ENCODE measurements around the gene CFAP251. TPM values are rescaled to one million over a fixed set of nuclear protein-coding genes. Genes with fewer than 3 reads are reported as not detected.
A peak's percentile ranks its signal among the peaks of the same experiment; 100 is the strongest.

The CFAP251 gene
- total and polyA plus RNA-seq, 10 of the 15 experiments (the other 5 are each of a cell fraction or from before 2014, with no cell fraction given), result 0.10 to 0.97 (median 0.64) TPM

DNA sequence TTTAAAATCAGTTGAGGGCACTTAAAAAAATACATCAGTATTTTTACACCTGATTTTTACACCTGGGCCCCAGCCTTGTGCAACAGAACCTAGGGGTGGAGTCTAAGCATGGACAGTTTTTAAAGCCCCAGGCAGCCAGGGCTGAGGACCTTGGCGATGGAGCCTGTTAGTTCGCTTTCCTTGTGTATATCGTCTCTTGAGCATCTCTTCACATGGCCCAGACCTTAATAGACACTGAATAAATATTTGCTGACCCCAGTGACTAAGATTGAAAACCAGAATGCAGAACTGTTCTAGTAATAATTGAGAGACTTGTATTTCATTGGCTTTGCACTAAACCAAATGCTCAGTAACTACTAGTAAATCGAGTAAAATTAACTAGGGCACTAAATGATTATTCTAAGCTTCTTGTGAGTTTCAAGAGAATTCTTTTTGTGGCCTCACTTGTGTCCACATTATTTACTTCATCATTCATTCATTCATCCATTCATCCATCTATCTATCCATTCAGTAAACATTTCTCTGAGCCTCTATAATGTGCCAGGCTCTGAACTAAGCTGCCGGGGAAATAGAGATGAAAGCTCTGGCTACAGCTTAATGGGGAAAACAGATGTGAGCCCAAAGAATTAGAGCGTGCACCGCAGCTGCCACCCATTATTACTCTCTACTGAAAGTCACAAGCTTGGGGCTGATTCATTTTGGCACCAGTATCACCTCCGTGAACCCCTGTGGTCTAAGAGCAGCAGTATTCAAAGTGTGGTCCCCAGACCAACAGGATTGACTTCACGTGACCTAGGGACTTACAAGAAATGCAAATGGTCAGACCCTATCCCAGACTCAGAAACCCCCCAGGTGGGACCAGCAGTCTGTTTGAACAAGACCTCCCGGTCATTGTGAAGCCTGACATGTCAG, 72.6 kb downstream of the CFAP251 start:
- intact Hi-C loops (cut with micrococcal nuclease; ENCODE audit: unreplicated experiment), result loop anchor here (2.0 to 5.0 kb wide), 2 partner anchors 36 to 64 kb away; no protein-coding TSS in a partner anchor
- TF ChIP-seq POLR2AphosphoS5 (IDR thresholded peaks at IDR 0.05; ENCODE audit: low read length), result no peak
- peak; percentile 98 for TF ChIP-seq TCF12 (IDR thresholded peaks at IDR 0.05; ENCODE audit: low read depth, low read length)
- TF ChIP-seq CBX5 (IDR thresholded peaks at IDR 0.05; ENCODE audit: low read depth), result 0 out of 2 replicates have a peak, but pooled peaks have one; percentile 19
- peak; percentile 92 for TF ChIP-seq EED (IDR thresholded peaks at IDR 0.05; ENCODE audit: low read depth)
- no peak for TF ChIP-seq SIN3A (IDR thresholded peaks at IDR 0.05; ENCODE audit: low read depth, low read length)
- 0 out of 2 replicates have a peak, but pooled peaks have one; percentile 25 for TF ChIP-seq TARDBP (IDR thresholded peaks at IDR 0.05; ENCODE audit: borderline replicate concordance)
- TF ChIP-seq PML (IDR thresholded peaks at IDR 0.05; ENCODE audit: low read length), result peak; percentile 65; the same call in 1 of the 2 replicates
- TF ChIP-seq SMAD5 (IDR thresholded peaks at IDR 0.05; ENCODE audit: low read depth), result no peak
- peak in 1 of 2 experiments; percentile 77; a peak in 2 of 4 replicates for TF ChIP-seq CEBPB (IDR thresholded peaks at IDR 0.05; ENCODE audit: borderline replicate concordance in 1 of 2, low read depth in 2 of 2, low read length in 2 of 2)
- no peak for TF ChIP-seq FOS (IDR thresholded peaks at IDR 0.05; ENCODE audit: borderline replicate concordance, extremely low read depth, insufficient read length)
- no peak for TF ChIP-seq SREBF2 (IDR thresholded peaks at IDR 0.05; ENCODE audit: low read length)
- TF ChIP-seq IRF4 (IDR thresholded peaks at IDR 0.05; ENCODE audit: low read depth, low read length), result peak; percentile 97
- no peak for TF ChIP-seq EGR1 (IDR thresholded peaks at IDR 0.05; ENCODE audit: borderline replicate concordance in 1 of 2, low read depth in 2 of 2, low read length in 2 of 2)
- TF ChIP-seq BCL11A (IDR thresholded peaks at IDR 0.05; ENCODE audit: low read depth, low read length), result peak; percentile 98
- peak; percentile 69 for TF ChIP-seq RELA (IDR thresholded peaks at IDR 0.05; ENCODE audit: borderline replicate concordance, partially characterized antibody)
- TF ChIP-seq CHD2 (IDR thresholded peaks at IDR 0.05; ENCODE audit: borderline replicate concordance, low read depth, low read length), result peak; percentile 67; the same call in 1 of the 2 replicates
- TF ChIP-seq, protein P1, sequence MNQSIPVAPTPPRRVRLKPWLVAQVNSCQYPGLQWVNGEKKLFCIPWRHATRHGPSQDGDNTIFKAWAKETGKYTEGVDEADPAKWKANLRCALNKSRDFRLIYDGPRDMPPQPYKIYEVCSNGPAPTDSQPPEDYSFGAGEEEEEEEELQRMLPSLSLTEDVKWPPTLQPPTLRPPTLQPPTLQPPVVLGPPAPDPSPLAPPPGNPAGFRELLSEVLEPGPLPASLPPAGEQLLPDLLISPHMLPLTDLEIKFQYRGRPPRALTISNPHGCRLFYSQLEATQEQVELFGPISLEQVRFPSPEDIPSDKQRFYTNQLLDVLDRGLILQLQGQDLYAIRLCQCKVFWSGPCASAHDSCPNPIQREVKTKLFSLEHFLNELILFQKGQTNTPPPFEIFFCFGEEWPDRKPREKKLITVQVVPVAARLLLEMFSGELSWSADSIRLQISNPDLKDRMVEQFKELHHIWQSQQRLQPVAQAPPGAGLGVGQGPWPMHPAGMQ (IDR thresholded peaks at IDR 0.05; ENCODE audit: borderline replicate concordance), result no peak; the same call in 1 of the 2 replicates
- TF ChIP-seq RUNX3 (IDR thresholded peaks at IDR 0.05; ENCODE audit: low read length), result peak; percentile 97
- no peak for TF ChIP-seq MYB (IDR thresholded peaks at IDR 0.05; ENCODE audit: borderline replicate concordance, low read depth, low read length)
- TF ChIP-seq, protein P2, sequence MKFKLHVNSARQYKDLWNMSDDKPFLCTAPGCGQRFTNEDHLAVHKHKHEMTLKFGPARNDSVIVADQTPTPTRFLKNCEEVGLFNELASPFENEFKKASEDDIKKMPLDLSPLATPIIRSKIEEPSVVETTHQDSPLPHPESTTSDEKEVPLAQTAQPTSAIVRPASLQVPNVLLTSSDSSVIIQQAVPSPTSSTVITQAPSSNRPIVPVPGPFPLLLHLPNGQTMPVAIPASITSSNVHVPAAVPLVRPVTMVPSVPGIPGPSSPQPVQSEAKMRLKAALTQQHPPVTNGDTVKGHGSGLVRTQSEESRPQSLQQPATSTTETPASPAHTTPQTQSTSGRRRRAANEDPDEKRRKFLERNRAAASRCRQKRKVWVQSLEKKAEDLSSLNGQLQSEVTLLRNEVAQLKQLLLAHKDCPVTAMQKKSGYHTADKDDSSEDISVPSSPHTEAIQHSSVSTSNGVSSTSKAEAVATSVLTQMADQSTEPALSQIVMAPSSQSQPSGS (IDR thresholded peaks at IDR 0.05; ENCODE audit: low read length), result peak; percentile 86
- no peak for TF ChIP-seq YBX1 (IDR thresholded peaks at IDR 0.05)

More for the DNA sequence above, 72.6 kb downstream of the CFAP251 start:
- ATAC-seq (peak; percentile 91), FAIRE-seq (peak; percentile 98), DNase-seq (ENCODE audit: low read depth, low spot score) (peak; percentile 86)
- in situ Hi-C loops (cut with MboI), result no loop called here
- CTCF ChIA-PET, result interaction anchor here (0.6 to 2.7 kb wide), 10 partner anchors 8 to 197 kb away, joined by 3 to 14 read pairs (median 4); partner anchors contain the start of genes CFAP251, PSMD9 and RHOF
- WGBS (ENCODE audit: insufficient coverage, insufficient replicate concordance, low lambda C conversion rate, missing lambda C conversion rate), result 3% methylated on average over 10 of the region's 10 CpGs
- no peak overlapping the region for H3K9ac ChIP-seq (ENCODE audit: control insufficient read depth, insufficient read depth, low read length)
- SMC1A ChIA-PET (ENCODE audit: uncharacterized antibody, unreplicated experiment), result interaction anchor here (0.9 to 2.6 kb wide), 10 partner anchors 11 to 189 kb away, joined by 3 to 21 read pairs (median 6); partner anchors contain the start of gene CFAP251
- POLR2A ChIA-PET, result interaction anchor here (0.6 to 2.3 kb wide), 6 partner anchors 8 to 90 kb away, joined by 3 to 12 read pairs (median 4); partner anchors contain the start of gene CFAP251
- H3K27ac ChIP-seq (ENCODE audit: control insufficient read depth, insufficient read depth), result peak overlapping the region; percentile 71
- peak overlapping the region; percentile 66 for H3K4me2 ChIP-seq (ENCODE audit: control insufficient read depth, insufficient read depth)
- H3K4me3 ChIP-seq, result peak overlapping the region; percentile 29; the same call in 1 of the 2 replicates
- peaks cover 0 to 1% of the 10 kb centered on the region in 2 experiments; a peak in 1 of 4 replicates for H3K27me3 ChIP-seq (replicated peaks in 1 of 2; ENCODE audit: control insufficient read depth in 2 of 2, insufficient read depth in 2 of 2, low read length in 1 of 2)
- no TSS peak for BruUV-seq (replicated peaks)
- H4K20me1 ChIP-seq (ENCODE audit: control insufficient read depth, insufficient read depth), result no peaks in the 10 kb centered on the region
- no peaks in the 10 kb centered on the region for H3K36me3 ChIP-seq (ENCODE audit: control insufficient read depth in 2 of 2, insufficient read depth in 2 of 2, low read length in 1 of 2)
- H3K9me3 ChIP-seq (replicated peaks; ENCODE audit: control insufficient read depth, insufficient read depth, low read length), result no peaks in the 10 kb centered on the region
- H3K79me2 ChIP-seq (ENCODE audit: control insufficient read depth, insufficient read depth, low read length), result no peaks in the 10 kb centered on the region
- RAD21 ChIA-PET (ENCODE audit: unreplicated experiment), result interaction anchor here (0.9 to 3.5 kb wide), 9 partner anchors 9 to 88 kb away, joined by 3 to 28 read pairs (median 3); partner anchors contain the start of genes CFAP251 and MLXIP
- H2AFZ ChIP-seq (ENCODE audit: control insufficient read depth, low read depth, low read length), result no peak overlapping the region
- H3K4me1 ChIP-seq (ENCODE audit: control insufficient read depth, insufficient read depth, low read length), result peaks cover 23% of the 10 kb centered on the region

Data from GM12878 (cell line).